DMS79 treated with DMSO at 0.1 percent for 48 hours (cell line): Measurements from ENCODE around the gene PTK7.
"Not testable (repeated sequence)": the region's sequence is repeated elsewhere in the genome, so short reads cannot be mapped to it uniquely, and the experiment has no call there.

ENCODE experiments used
- DNase-seq: peaks from one replicate; lab custom pipeline; 2025; lab: John Stamatoyannopoulos, UW

Gene PTK7

DNA sequence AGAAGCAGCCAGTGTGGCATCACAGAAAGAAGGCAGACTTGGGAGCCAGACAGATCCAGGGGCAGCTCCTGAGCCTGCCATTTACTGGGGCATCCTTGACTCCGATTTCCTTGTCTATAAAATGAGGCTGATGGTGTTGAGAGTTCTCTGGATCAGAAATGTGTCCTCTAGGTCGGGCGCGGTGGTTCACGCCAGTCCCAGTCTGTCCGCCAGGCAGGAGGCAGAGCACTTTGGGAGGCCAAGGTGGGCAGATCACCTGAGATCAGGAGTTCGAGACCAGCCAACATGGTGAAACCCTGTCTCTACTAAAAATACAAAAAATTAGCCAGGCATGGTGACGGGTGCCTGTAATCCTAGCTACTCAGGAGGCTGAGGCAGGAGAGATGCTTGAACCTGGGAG, 41.4 kb downstream of the PTK7 start:
- not testable (repeated sequence) for DNase-seq

DNA sequence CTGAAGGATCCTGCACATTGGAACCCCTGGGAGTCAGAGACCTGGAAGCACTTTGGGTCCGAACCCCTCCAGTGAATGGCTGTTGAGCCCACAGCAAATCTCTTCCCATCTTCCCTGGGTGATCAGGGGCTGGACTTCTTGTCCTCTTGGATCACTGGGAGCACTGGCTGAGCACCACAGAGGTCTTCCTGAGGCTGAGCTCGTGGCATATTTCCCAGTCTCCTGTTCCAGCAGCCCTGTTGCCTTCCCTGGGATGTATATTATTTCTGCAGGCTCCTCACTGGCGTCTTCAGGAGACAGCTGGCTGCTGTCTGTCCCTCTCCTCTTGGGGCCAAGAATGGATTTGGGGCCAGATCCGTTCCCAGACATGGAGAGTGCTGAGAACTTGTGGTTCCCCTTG, 43.4 kb downstream of the PTK7 start:
- no peak for DNase-seq

DNA sequence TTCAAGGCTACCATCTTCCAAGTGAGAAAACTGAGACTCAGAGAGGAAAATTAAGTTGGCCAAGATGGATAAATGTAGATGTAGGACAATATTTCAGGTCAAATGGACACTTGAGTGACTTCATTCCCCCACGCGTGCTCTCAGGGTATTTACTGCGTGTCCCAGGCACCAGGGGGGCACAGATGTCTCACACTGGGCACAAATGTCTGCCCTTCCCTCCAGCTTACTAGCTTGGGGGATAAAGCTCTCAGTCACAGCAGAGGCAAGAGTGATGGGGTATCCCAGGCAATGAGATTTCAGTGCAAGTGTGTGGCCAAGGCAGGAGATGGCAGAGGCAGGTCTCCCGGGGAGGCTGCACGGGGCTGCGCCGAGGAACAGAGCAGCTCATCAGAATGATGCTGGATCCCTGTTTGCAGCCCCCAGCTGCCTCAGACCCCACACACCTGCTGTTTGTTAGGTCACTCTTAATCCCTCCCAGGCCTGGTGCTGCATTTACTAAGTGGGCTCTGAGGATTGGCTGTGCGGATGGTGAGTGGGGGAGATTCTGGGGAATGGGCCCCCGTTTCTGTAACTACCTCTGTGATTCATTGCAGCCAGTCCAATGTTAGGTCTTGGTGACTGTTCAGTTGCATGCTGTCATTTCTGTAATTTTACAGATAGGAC, 44.1 kb downstream of the PTK7 start:
- DNase-seq, result no peak

DNA sequence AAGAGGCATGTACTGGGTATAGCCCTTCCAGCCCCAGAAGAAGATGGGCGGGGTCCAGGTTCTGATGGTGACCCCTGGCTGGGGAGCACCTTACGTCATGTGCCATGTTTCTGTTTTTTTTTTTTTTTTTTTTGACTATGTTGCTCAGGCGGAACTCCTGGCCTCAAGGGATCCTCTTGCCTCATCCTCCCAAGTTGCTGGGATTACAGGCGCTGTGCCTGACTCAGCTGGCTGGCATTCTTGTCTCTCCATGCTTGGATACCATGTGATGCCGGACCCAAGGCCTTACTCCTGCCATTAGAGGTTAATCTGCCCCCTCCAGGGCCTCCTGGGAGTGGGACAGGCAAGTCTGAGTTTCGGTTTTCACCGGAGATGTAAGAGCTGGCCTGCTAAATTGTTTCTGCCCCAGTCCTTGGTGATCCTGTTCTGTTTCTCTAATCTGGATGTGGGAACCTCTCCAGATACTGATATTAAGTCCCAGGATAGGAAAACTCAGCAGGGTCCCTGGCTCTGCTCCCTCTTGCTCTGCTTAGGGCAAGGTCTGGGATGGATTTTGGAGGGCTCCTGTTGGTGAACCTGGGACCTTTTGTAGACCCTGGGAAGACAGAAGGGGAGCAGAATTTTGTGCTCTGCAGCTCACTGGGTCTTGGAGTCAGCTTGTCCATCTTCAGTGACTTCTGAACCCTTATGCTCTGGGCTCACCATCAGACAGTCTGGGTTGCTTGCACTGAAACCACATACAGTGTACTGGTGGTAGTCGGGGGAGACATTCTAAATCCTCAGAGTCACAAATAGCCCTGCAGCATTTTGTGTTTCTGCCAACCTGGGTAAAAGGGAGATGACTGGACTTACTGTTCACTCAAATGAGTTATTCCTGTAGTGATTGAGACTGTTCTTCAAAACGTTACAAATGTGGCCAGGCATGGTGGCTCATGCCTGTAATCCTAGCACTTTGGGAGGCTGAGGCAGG, 45.1 kb downstream of the PTK7 start:
- DNase-seq, result no peak

DNA sequence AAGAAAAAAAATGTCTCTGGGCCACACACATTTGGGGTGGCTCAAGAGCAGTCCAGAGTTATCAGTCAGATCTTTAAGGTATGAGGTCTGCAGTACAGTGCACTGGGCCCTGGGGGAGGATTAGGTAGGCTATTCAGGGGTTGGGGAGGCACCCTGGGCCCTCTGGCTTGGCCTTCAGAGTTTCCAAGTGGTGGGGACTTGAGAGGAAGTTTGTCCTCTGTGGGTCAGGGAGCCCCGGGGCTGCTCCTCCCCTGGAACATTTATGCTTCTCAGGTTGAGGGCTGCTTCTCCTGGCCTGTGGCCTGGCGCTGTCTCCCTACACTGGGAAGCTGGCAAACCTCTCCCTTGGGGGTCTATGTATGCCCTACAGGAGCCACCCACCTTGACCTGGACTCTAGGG, 46.0 kb downstream of the PTK7 start:
- no peak for DNase-seq

DNA sequence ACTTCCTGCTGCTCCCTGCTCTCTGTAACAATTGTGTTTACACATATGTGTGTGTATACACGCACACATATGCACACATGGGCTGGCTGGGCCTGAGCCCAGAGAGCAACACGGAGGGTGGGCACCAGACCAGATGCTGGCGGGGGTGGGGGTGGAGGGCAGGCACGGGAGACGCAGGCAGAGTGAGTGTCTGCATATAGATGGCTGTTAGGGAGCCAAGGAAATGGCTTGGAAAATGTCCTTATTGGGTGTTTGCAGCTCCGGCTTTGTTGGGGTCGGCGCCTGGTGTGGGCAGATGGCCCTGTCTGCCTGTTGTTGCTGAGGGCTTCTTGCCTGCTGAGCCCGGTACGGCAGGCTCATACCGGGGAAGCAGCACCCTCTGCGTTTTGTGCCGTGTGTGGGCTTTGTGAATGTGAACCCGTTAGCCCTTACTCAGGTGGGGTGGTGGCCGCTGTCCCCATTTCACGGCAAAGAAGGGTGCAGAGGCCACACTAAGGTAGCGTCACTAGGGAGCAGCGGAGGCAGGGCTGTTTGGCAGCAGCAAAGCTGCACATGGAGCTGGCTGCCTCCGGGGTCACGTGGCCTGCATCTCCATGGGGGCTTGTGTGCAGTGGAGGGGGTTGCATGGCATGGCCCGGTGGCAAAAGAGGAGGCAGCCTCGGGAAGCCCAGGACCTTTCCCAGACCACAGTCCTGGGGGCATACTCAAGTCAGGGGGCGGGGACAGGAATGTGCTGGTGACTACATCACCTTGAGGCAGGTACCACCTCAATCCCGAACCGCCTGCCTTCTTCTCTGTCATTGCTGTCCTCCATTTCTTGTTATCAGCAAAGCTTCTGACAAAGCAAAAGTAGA, 47.6 kb downstream of the PTK7 start:
- no peak for DNase-seq

DNA sequence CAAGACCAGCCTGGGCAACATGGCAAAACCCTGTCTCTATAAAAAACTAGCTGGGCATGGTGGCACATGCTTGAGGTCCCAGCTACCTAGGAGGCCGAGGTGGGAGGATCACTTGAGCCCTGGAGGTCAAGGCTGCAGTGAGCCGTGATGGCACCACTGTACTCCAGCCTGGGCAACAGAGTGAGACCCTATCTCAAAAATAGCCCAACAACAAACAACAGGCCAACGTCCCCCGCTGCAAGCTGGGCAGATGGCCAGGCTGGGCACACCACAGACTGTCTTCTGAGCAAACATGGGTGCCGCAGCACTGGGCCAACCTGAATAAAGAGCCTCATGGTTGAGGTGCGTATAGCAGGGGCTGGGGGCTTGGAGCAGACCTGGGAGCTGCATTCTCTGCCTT, 48.4 kb downstream of the PTK7 start:
- DNase-seq, result no peak

DNA sequence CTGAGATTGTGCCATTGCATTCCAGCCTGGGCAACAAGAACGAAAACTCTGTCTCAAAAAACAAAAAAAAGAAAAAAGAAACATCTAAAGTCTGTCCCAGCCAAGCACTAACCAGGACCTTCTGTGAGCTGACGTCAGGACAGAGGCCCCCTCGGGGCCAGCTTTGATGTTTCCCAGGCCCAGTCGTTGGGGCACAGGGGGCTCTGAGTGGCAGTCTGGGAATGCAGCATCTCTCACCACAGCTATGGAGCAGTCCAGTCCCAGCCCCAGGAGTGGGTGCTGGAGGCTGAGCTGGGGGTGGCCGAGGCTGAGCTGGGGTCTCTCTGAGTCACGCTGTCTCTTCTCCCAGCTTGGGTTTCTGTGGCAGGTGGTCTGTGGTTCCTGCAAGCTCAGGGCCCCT, 49.0 kb downstream of the PTK7 start:
- DNase-seq, result no peak

DNA sequence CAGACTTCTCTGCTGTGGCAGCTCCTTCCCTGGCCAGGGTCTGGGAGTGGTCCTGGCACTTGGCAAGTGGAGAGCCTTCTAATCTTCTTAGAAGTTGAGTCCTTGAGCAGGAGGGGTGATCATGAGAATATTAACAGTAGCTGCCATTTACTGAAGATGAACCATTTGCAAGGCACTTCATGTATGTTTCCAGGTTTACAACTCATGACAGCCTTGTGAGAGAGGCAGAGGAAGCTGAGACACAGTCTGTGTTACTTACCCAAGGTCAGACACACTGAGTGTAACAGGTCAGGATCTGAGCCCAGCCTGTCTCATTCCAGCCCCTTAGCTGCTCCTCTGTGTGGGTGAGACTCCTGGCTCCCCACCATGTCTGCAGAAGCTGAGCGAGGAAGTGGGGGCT, 49.4 kb downstream of the PTK7 start:
- no peak for DNase-seq

DNA sequence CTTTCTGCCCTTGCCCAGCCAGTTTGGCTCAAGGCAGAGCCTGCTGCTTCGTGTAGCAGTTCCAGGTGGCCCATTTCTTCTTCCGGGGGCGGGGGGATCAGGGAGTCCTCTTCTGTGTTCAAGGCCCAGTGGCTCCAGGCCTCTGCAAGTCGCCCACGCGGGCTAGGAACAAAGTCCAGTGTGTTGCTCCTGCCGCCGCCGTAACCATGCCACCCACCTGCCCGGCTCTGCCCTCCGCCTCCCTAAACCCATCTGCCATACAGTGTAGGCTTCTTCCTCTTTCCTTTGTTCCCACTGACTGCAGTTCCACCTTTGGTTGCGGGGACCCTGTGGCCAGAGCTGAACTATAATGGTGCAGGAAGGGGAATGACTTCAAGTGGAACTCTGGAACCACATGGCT, 51.1 kb downstream of the PTK7 start:
- no peak for DNase-seq

DNA sequence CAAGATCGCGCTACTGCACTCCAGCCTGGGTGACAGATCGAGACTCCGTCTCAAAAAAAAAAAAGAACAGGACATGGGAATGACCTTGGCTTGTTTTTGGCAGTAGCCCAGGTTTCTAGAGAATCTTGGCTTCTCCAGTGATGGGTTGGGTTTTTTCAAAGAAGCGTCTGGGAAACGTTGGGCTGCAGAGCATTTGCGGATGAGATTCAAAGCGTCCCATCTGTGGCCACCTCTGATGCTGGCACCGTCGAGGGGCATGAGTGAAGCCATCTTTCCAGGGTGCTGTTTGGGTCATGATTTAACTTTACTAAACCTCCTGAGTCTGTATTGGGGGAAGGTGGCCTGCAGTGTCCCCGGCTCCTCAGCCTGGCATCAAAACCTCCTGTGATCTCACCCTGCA, 51.8 kb downstream of the PTK7 start:
- DNase-seq, result no peak

DNA sequence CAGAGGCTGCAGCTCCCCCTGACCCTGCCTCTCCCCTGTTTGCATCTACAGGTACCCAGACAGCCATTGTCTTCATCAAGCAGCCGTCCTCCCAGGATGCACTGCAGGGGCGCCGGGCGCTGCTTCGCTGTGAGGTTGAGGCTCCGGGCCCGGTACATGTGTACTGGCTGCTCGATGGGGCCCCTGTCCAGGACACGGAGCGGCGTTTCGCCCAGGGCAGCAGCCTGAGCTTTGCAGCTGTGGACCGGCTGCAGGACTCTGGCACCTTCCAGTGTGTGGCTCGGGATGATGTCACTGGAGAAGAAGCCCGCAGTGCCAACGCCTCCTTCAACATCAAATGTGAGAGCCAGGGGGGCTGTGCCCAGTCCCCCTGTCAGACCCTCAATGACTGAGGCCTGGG, 52.8 kb downstream of the PTK7 start:
- DNase-seq, result no peak

DNA sequence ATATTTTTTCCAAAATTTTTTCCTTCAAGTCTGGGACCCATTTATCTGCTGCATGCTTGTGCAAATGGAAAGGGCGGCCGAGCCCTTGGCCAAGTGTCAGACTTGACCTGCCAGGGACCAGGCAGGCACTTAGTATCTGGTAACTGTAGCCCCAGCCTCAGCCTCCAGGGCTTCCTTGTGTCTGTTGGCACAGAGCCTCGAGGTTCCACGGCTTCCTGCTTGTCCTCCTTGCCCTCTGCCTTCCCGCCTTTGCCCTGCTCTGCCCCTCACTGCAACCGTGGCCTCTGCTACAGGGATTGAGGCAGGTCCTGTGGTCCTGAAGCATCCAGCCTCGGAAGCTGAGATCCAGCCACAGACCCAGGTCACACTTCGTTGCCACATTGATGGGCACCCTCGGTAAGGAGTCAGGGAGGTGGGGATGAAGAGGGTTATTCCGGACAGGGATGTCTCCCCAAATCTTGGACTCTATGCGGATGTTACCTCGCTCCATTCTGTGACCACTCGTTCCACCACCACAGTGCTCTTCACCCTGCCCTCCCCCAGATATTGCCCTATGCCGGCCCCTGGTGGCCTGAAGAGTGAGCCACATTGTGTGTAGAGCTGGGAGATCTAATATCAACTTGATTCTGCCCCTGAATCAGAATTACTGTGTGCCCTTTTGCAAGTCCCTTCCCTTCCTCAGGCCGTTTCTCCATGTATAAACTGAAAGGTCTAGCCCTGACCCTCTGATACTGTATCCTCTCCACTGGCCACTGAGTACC, 53.5 kb downstream of the PTK7 start:
- DNase-seq, result peak; percentile 32

DNA sequence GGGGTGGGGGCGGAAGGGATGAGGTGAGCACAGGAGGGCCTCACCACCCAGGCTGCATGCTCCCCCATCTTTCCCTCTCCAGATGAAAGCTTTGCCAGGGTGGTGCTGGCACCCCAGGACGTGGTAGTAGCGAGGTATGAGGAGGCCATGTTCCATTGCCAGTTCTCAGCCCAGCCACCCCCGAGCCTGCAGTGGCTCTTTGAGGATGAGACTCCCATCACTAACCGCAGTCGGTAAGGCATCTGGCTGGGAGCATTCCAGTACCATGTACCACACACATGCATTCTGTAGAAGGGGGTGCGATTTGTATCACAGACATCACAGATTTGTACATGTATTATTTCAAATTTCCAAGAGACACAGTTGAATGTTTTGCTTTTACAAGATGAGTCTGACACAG, 54.3 kb downstream of the PTK7 start:
- no peak for DNase-seq

DNA sequence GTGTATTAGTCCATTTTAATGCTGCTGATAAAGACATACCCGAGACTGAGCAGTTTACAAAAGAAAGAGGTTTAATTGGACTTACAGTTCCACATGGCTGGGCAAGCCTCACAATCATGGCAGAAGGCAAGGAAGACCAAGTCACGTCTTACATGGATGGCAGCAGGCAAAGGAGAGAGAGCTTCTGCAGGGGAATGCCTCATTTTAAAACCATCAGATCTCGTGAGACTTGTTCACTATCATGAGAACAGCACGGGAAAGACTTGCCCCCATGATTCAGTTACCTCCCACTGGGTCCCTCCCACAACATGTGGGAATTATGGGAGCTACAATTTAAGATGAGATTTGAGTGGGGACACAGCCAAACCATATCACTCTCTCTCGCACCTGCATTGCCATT, 55.3 kb downstream of the PTK7 start:
- DNase-seq, result not testable (repeated sequence)

DNA sequence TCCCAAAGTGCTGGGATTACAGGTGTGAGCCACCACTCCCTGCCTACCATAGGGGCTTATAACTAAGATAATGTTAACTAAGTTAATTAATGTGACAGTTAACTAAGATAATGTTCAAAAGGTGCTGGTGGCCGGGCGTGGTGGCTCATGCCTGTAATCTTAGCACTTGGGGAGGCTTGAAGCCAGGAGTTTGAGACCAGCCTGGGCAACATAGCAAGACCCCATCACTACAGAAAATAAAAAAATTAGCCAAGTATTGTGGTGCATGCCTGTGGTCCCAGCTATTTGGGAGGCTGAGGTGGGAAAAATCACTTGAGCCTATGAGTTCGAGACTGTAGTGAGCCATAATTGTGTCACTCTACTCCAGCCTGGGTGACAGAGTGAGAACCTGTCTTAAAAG, 62.2 kb downstream of the PTK7 start:
- DNase-seq, result no peak

DNA sequence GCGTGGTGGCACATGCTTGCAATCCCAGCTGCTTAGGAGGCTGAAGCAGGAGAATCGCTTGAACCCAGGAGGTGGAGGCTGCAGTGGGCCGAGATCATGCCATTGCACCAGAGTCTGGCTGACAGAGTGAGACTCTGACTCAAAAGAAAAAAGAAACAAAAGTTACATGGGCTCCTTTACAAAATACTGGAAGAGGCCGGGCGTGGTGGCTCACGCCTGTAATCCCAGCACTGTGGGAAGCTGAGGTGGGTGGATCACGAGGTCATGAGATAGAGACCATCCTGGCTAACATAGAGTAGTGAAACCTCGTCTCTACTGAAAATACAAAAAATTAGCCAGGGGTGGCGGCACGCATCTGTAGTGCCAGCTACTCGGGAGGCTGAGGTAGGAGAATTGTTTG, 63.9 kb downstream of the PTK7 start:
- DNase-seq, result not testable (repeated sequence)

DNA sequence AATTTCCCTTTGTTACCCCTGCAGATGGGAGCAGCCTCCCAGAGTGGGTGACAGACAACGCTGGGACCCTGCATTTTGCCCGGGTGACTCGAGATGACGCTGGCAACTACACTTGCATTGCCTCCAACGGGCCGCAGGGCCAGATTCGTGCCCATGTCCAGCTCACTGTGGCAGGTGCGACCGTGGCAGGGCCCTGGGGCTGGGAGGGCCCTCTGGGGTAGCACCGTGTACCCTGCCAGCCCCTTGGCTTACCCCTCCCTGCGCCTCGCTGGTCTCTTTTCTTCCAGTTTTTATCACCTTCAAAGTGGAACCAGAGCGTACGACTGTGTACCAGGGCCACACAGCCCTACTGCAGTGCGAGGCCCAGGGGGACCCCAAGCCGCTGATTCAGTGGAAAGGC, 65.5 kb downstream of the PTK7 start:
- DNase-seq, result no peak

DNA sequence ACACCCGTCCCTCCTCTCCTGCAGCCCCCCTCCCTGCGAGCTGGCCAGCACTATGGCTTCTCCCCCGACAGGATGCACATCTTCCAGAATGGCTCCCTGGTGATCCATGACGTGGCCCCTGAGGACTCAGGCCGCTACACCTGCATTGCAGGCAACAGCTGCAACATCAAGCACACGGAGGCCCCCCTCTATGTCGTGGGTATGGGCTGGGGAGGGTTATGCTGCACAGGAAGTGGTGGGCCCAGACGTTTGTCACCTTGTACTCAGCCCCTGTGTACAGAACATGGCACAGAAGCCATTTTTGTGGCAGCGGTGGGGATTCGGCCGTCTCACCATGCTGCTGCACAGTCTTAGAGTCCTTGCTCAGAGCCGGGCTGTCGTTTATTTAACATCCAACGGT, 66.0 kb downstream of the PTK7 start:
- no peak for DNase-seq

DNA sequence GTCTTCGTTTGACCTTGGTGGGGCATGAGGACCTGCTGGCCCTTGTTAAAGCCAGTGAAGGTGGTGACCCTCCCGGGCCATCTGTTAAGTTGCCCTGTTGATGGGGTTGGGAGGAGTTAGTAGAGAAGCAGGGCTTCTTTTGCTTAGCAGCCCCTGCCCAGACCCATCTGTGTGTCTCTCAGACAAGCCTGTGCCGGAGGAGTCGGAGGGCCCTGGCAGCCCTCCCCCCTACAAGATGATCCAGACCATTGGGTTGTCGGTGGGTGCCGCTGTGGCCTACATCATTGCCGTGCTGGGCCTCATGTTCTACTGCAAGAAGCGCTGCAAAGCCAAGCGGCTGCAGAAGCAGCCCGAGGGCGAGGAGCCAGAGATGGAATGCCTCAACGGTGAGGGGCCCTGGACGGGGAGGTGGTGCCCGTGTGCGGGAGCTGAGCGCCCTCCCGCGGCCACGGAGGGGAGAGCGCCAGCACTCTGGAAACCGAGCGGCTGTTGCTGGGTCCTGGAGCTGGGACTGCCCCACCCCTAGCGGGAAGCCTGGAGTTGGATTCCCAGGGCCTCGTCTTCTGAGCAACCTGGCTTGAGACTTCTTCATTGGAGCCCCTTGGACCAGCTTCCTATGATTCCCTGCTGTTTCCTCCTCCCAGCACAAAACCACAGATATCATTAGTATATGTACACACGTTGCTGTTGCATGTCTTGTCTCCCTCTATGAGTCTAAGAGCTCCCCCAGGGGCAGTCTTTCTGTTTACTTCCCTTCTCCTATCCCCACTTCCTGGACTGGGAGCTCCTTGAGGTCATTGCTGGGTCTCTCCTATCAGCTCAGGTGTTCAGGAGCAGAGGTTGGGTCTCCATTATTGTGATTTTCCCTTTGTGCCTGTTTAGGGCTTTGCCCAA, 67.4 kb downstream of the PTK7 start:
- DNase-seq, result peak; percentile 47

DNA sequence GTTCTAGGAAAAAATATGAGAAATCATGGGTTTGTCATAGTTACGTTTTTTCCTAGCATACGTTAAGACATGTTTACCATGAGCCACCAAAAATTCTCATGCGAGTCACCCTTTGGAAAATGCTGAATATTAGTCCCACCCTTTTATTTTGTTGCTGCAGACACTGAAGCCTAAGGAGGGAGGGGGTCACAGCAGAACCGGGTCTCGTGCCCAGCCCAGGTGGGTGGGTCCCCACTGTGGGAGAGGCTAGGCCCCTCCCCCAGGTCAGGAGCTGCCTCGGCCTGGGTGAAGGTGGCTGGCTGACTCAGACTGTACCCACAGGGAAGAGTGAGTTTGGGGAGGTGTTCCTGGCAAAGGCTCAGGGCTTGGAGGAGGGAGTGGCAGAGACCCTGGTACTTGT, 68.8 kb downstream of the PTK7 start:
- no peak for DNase-seq
